Fibroblast of villous mesenchyme (primary cell): ENCODE measurements around the gene ESR1. TPM values are rescaled to one million over a fixed set of nuclear protein-coding genes. Genes with fewer than 3 reads are reported as not detected.

Experiments used
- DNase-seq: peaks from one replicate; pipeline ENCODE4 v3.0.0-alpha.2; 2010; ENCODE audit warnings: low read depth
- H3K4me3 ChIP-seq: 2 replicates; pipeline ENCODE4 v1.5.1; 2011; ENCODE audit warnings: low read depth, mild to moderate bottlenecking, low read length
- total RNA-seq: library from RNA; depleted of rRNA; stranded (reverse); fragments of >200 nt; gene quantifications from 2 replicates; pipeline ENCODE4 v1.2.3, GENCODE V29; 2012
- TF ChIP-seq, protein P1 (sequence below): IDR thresholded peaks from 2 replicates; pipeline ENCODE4 v1.5.1; 2012; ENCODE audit warnings: low read depth, mild to moderate bottlenecking, low read length; ENCODE audit not compliant: insufficient read depth

The ESR1 gene
- total RNA-seq, 1 donor: 2.6 TPM

DNA sequence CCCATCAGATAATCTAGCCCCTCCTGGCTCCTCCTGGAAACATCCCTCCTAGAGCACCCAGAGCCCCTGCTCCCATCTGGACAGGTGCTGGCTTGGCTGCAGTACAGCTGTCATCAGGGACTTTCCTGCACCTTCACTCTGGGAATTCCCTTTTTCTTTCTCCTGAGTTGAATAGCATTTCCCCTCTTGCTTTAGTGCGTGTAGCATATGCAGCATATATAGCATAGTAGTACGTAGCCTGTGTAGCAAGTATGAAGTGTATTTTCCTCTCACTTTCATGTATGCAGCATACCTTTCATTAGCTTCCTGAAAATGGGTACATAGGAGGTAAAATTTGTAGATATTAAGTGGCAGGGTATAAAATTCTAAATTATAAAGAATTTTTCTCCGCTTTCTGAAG lies 352.9 kb downstream of the ESR1 start:
- no peak for DNase-seq
- no peak overlapping the region for H3K4me3 ChIP-seq
- TF ChIP-seq, protein P1, sequence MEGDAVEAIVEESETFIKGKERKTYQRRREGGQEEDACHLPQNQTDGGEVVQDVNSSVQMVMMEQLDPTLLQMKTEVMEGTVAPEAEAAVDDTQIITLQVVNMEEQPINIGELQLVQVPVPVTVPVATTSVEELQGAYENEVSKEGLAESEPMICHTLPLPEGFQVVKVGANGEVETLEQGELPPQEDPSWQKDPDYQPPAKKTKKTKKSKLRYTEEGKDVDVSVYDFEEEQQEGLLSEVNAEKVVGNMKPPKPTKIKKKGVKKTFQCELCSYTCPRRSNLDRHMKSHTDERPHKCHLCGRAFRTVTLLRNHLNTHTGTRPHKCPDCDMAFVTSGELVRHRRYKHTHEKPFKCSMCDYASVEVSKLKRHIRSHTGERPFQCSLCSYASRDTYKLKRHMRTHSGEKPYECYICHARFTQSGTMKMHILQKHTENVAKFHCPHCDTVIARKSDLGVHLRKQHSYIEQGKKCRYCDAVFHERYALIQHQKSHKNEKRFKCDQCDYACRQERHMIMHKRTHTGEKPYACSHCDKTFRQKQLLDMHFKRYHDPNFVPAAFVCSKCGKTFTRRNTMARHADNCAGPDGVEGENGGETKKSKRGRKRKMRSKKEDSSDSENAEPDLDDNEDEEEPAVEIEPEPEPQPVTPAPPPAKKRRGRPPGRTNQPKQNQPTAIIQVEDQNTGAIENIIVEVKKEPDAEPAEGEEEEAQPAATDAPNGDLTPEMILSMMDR: no peak

DNA sequence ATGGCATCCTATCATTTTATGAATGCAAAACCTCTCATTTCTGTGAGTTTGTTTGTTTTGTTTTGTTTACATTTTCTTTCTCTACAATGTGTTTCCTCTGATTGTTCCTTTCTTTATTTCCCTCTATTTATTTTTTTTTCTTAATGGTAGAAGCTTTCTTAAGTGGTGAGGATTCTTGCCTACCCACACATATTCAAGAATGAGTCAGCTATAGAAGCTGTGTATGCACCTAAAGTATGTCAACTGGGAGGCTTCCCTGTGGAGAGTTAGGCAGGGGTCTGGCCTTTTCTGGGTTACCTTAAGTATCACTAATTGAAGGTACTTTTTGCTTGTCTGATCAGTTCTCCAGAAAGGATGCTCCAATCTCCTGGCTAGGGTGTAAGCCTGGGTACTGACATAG lies 354.0 kb downstream of the ESR1 start:
- DNase-seq: no peak

DNA sequence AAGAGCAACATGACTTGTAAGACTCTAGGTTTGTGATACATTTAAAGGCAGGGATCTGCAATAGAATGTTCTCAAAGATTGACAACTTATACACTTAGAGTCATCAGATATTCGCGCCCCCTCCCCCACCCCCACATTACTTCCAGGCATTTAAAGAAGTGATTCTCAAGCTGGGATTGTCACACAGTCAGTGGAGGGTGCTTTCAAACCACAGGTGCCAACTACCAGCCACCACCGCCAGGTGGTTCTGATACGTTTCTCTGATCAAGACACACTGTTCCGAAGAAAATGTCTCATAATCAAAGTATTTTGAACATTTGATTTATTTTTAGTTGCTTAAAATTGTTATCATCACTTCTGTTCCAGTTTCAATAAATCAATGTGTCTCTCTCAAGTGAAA lies 357.5 kb downstream of the ESR1 start:
- H3K4me3 ChIP-seq: no peak overlapping the region
- TF ChIP-seq, protein P1: no peak
- no peak for DNase-seq

More for the DNA sequence above, 354.0 kb downstream of the ESR1 start:
- no peak overlapping the region for H3K4me3 ChIP-seq
- TF ChIP-seq, protein P1: no peak

DNA sequence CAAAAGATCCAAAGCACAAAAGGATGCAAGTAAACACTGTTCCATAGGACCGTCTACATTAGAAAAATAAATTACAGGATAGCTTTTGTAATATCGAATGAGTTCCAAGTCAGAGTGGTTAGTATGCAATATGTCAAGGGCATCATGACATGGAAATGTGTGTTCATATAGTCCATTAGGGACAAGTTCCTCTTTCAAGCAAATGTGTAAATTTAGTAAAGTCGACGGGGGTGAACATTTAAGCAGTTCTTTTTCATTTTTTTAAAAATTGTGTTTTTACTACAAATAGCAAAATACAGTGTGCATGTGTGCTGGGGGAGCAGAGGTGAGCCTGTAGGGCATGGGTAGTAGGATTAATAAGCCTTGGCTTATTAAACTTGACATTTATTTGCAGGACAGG lies 359.0 kb downstream of the ESR1 start:
- TF ChIP-seq, protein P1: no peak

GRCh38 chr6:152166897-152167296 lies 359.4 kb downstream of the ESR1 start:
- DNase-seq: no peak
- TF ChIP-seq, protein P1: no peak
- H3K4me3 ChIP-seq: no peak overlapping the region

More for the DNA sequence above, 359.0 kb downstream of the ESR1 start:
- H3K4me3 ChIP-seq: no peak overlapping the region
- no peak for DNase-seq

DNA sequence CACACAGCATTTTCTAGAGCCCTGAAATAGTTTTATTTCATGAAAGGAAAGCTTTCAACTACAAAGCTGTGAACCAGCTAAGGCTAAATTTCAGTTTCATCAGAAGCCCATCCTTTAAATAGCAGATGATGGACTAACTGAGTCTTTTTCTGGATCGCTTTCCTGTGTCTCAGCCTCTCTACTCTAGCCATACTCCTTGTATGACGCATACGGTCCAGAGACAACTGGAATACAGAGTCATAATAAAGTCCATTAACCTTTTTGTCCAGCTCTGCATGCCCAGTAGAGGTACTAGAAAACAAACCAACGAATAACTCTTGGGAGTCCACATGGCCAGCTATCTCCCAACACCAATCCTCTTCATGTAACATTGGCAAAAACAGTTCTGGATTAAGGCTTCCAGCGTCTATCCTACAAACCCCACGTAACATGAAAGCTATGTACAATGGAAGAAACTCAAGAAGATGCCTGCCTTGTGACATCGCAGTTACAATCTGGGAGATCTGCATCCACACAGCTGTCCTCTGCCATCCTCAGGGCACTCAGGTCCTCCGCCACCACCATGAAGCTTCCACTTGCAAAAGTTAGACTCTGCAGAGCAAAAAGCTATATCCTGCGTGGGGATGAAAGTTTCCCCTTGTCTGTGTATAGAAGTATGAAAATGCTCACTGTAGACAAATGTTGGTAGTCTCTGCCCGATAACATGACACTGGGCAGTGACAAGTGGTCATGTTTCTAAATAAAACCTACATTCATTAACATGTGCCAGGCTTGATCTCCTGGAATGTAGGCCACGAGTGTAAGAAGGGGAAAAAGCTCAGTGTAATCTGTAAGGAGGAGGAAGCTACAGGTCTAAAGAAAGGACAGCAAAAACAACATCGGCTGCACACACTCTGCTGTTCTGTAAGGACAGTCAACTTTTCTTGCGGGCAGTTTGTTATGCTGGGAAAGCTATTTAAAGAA lies 360.4 kb downstream of the ESR1 start:
- H3K4me3 ChIP-seq: no peak overlapping the region
- TF ChIP-seq, protein P1: no peak
- DNase-seq: peak; percentile 32

DNA sequence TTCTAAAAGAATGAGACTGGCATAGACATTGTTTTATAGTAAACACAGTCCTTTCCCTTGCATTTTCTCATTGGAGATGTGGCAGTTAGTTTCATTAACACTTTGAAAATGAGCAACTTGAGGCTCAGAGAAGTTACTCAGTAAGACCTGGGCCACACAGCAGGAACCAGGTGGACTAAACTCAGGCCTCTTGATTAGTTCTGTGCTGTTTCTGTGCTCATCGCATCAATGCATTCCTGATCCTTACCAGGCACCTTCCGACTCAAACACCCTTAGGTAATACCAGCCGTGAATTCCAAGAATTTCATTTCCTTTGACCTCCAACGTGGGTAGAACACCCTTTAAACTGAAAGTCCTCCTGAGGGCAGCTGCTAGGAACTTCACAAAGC lies 362.8 kb downstream of the ESR1 start:
- TF ChIP-seq, protein P1: no peak
- no peak for DNase-seq
- no peak overlapping the region for H3K4me3 ChIP-seq
